OCI-LY3 (cell line): Measurements from ENCODE around the gene POLR1C.

Experiments
- EZH2phosphoT487 ChIP-seq: fragments of 200-600 bp; shearing (Covaris generic); IDR thresholded peaks from 2 replicates; pipeline ENCODE4 v1.6.1; 2018; ENCODE audit warnings: antibody characterized with exemption, mixed run types, low read depth
- TF ChIP-seq, protein P1 (sequence below): fragments of 200-600, 300-600 bp; sonication (generic); IDR thresholded peaks from 2 replicates; pipeline ENCODE4 v1.5.1; 2014; ENCODE audit warnings: antibody characterized with exemption, low read length, low read depth

DNA sequence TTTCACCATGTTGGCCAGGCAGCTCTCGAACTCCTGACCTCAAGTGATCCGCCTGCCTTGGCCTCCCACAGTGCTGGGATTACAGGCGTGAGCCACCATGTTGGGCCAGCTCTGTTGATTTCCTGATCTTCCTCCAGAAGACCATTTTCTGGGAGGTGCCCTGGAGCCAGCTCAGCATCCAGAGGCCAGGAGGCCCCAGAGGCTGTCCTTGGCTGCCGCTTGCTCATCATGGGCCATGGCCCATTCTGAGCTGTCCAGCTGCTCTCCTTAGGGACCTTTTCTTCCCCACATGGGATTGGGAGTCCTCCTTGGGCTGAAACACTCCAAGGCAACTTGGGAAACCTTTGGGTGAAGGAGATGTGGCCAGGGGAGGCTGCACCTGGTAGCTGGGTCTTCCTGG is 22.1 kb upstream of the POLR1C start:
- TF ChIP-seq, protein P1, sequence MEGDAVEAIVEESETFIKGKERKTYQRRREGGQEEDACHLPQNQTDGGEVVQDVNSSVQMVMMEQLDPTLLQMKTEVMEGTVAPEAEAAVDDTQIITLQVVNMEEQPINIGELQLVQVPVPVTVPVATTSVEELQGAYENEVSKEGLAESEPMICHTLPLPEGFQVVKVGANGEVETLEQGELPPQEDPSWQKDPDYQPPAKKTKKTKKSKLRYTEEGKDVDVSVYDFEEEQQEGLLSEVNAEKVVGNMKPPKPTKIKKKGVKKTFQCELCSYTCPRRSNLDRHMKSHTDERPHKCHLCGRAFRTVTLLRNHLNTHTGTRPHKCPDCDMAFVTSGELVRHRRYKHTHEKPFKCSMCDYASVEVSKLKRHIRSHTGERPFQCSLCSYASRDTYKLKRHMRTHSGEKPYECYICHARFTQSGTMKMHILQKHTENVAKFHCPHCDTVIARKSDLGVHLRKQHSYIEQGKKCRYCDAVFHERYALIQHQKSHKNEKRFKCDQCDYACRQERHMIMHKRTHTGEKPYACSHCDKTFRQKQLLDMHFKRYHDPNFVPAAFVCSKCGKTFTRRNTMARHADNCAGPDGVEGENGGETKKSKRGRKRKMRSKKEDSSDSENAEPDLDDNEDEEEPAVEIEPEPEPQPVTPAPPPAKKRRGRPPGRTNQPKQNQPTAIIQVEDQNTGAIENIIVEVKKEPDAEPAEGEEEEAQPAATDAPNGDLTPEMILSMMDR = no peak
- no peak for TF ChIP-seq EZH2phosphoT487
